ENCODE measurements around the gene STAP1. TPM values are rescaled to one million over a fixed set of nuclear protein-coding genes. Genes with fewer than 3 reads are reported as not detected.
A peak's percentile ranks its signal among the peaks of the same experiment; 100 is the strongest.

The STAP1 gene
- polyA plus RNA-seq, 1 of the 3 experiments (the other 2 are of a cell fraction): not detected

GRCh38 chr4:67568820-67569219, 10.3 kb downstream of the STAP1 start:
- no peaks in the 10 kb centered on the region; a peak in 1 of 4 replicates for H3K4me1 ChIP-seq (ENCODE audit: control insufficient read depth in 1 of 2, insufficient read depth in 2 of 2, low read depth in 1 of 2, low read length in 1 of 2)
- H3K9me3 ChIP-seq: no peaks in the 10 kb centered on the region
- DNase-seq: no peak
- no peaks in the 10 kb centered on the region for H3K27me3 ChIP-seq (ENCODE audit: insufficient read depth)
- no peak overlapping the region for H3K4me2 ChIP-seq
- no peak for TF ChIP-seq ZBTB33 (IDR thresholded peaks at IDR 0.05; ENCODE audit: borderline replicate concordance, low read depth)
- peak; percentile 7; the same call in 1 of the 2 replicates for TF ChIP-seq JUND (IDR thresholded peaks at IDR 0.05)
- 0 out of 2 replicates have a peak, but pooled peaks have one; percentile 7 for TF ChIP-seq FOSL2 (IDR thresholded peaks at IDR 0.05; ENCODE audit: borderline replicate concordance, low read depth)
- ChIA-PET POLR2A (no interaction called here), CTCF (interaction anchor here (1.4 kb wide), 1 partner anchor 36 kb away, joined by 4 read pairs; no protein-coding TSS in a partner anchor)
- no peaks in the 10 kb centered on the region for H4K20me1 ChIP-seq (ENCODE audit: insufficient read depth)
- H3K9me2 ChIP-seq: no peaks in the 10 kb centered on the region
- no peak overlapping the region for H2AFZ ChIP-seq (ENCODE audit: low read depth)
- no peaks in the 10 kb centered on the region for H3K36me3 ChIP-seq (replicated peaks in 1 of 2; ENCODE audit: control insufficient read depth in 1 of 2, insufficient read depth in 2 of 2, low read length in 1 of 2)
- H3K79me2 ChIP-seq (ENCODE audit: insufficient read depth): no peaks in the 10 kb centered on the region
- H3K27ac ChIP-seq (ENCODE audit: low read depth in 2 of 2, low read length in 1 of 2): no peak overlapping the region
- no peaks in the 10 kb centered on the region for H3F3A ChIP-seq (replicated peaks; ENCODE audit: insufficient read depth)
- no peak overlapping the region for H3K4me3 ChIP-seq (ENCODE audit: low read depth in 2 of 2, low read length in 1 of 2)
- no peak overlapping the region for H3K9ac ChIP-seq
- 69% methylated on average over 2 of the region's 2 CpGs for WGBS (ENCODE audit: low lambda C conversion rate)

- H3K9me2 ChIP-seq: no peaks in the 10 kb centered on the region
- ChIA-PET CTCF (interaction anchor here (1.2 kb wide), 1 partner anchor 21 kb away, joined by 3 read pairs; no protein-coding TSS in a partner anchor), POLR2A (no interaction called here)
- 67% methylated on average over 1 of the region's 1 CpG for WGBS (ENCODE audit: low lambda C conversion rate)
- no peaks in the 10 kb centered on the region for H4K20me1 ChIP-seq (ENCODE audit: insufficient read depth)
- no peak overlapping the region for H3K4me3 ChIP-seq (ENCODE audit: low read depth in 2 of 2, low read length in 1 of 2)
- H3K36me3 ChIP-seq (replicated peaks in 1 of 2; ENCODE audit: control insufficient read depth in 1 of 2, insufficient read depth in 2 of 2, low read length in 1 of 2): no peaks in the 10 kb centered on the region
- H3K4me2 ChIP-seq: no peak overlapping the region
- H3K27me3 ChIP-seq (ENCODE audit: insufficient read depth): no peaks in the 10 kb centered on the region
- DNase-seq: no peak
- TF ChIP-seq FOXM1 (IDR thresholded peaks at IDR 0.05; ENCODE audit: low read depth): no peak
- TF ChIP-seq NRF1 (IDR thresholded peaks at IDR 0.05; ENCODE audit: low read depth, low read length): no peak
- TF ChIP-seq CHD2 (IDR thresholded peaks at IDR 0.05; ENCODE audit: low read length, partially characterized antibody): no peak
- no peak for TF ChIP-seq RAD21 (IDR thresholded peaks at IDR 0.05; ENCODE audit: low read length)
- TF ChIP-seq SMC3 (IDR thresholded peaks at IDR 0.05; ENCODE audit: low read depth, low read length): no peak
- TF ChIP-seq RCOR1 (IDR thresholded peaks at IDR 0.05; ENCODE audit: low read length): no peak
- no peak for TF ChIP-seq TAF1 (IDR thresholded peaks at IDR 0.05; ENCODE audit: borderline replicate concordance, low read depth, low read length)
- no peak for TF ChIP-seq USF2 (IDR thresholded peaks at IDR 0.05; ENCODE audit: borderline replicate concordance, low read depth, low read length)
- TF ChIP-seq RFX5 (IDR thresholded peaks at IDR 0.05; ENCODE audit: low read length): no peak
- no peak for TF ChIP-seq TCF12 (IDR thresholded peaks at IDR 0.05)
- H3K79me2 ChIP-seq (ENCODE audit: insufficient read depth): no peaks in the 10 kb centered on the region
- no peak overlapping the region for H2AFZ ChIP-seq (ENCODE audit: low read depth)
- H3K9me3 ChIP-seq: no peaks in the 10 kb centered on the region
- H3K27ac ChIP-seq (ENCODE audit: low read depth in 2 of 2, low read length in 1 of 2): no peak overlapping the region
- no peak overlapping the region for H3K9ac ChIP-seq
- H3F3A ChIP-seq (replicated peaks; ENCODE audit: insufficient read depth): no peaks in the 10 kb centered on the region
- no peaks in the 10 kb centered on the region for H3K4me1 ChIP-seq (ENCODE audit: control insufficient read depth in 1 of 2, insufficient read depth in 2 of 2, low read depth in 1 of 2, low read length in 1 of 2)
These were observed 12.0 kb downstream of the STAP1 start for GRCh38 chr4:67570537-67570936.

Measured in SK-N-SH (cell line).